ENCODE results near the gene FBN2. TPM values are rescaled to one million over a fixed set of nuclear protein-coding genes. Genes with fewer than 3 reads are reported as not detected.

The FBN2 gene
- total RNA-seq, 1 experiment from 2014 or later, result 1.6 TPM

- CTCF ChIA-PET, result no interaction called here
- BruUV-seq (replicated peaks), result no TSS peak
These were observed 140.2 kb downstream of the FBN2 start for GRCh38 chr5:128397876-128398275.

DNA sequence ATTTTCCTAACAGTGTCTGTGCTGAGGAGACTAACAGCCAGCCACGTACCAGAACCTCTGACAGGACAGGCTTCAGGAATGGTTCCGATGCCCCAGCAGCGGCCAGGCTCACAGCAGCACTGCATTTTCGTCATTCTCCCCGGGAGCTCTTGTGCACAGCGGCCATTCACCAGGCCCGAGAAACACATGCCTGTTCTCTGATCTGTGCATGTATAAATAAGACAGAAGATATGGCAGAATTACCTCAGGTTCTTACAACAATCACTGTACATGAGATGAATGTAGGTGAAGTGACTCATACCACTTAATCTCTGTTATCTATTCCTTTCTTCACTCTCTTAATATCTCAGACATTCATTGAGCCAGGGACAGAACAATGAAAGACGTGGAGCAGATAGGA lies 143.0 kb downstream of the FBN2 start:
- DNase-seq (ENCODE audit: low spot score), result no peak
- no TSS peak for BruUV-seq (replicated peaks)
- no peaks in the 10 kb centered on the region for H3K9me3 ChIP-seq (ENCODE audit: low read depth, low read length, poor library complexity, severe bottlenecking)
- CTCF ChIA-PET, result no interaction called here
- POLR2A ChIA-PET (ENCODE audit: low non-redundant PET), result no interaction called here
- H3K36me3 ChIP-seq (ENCODE audit: insufficient read depth, low read length, poor library complexity, severe bottlenecking), result no peaks in the 10 kb centered on the region
- H3K4me3 ChIP-seq (ENCODE audit: low read depth, low read length, poor library complexity, severe bottlenecking), result no peak overlapping the region
- peaks cover 13% of the 10 kb centered on the region for H3K27me3 ChIP-seq (replicated peaks; ENCODE audit: insufficient read depth, low read depth, low read length, poor library complexity)
- intact Hi-C loops (cut with micrococcal nuclease; ENCODE audit: unreplicated experiment), result no loop called here
- TF ChIP-seq EZH2 (IDR thresholded peaks at IDR 0.05; ENCODE audit: borderline replicate concordance, low read depth, low read length, poor library complexity, severe bottlenecking), result no peak
- no peak overlapping the region for H3K27ac ChIP-seq (ENCODE audit: low read depth, low read length, poor library complexity, severe bottlenecking)
- H3K4me1 ChIP-seq (ENCODE audit: insufficient read depth, low read length, poor library complexity, severe bottlenecking), result no peaks in the 10 kb centered on the region

More at GRCh38 chr5:128397876-128398275, 140.2 kb downstream of the FBN2 start:
- H3K36me3 ChIP-seq (ENCODE audit: insufficient read depth, low read length, poor library complexity, severe bottlenecking), result no peaks in the 10 kb centered on the region
- intact Hi-C loops (cut with micrococcal nuclease; ENCODE audit: unreplicated experiment), result no loop called here
- no peaks in the 10 kb centered on the region for H3K9me3 ChIP-seq (ENCODE audit: low read depth, low read length, poor library complexity, severe bottlenecking)
- no peak overlapping the region for H3K4me3 ChIP-seq (ENCODE audit: low read depth, low read length, poor library complexity, severe bottlenecking)
- H3K27ac ChIP-seq (ENCODE audit: low read depth, low read length, poor library complexity, severe bottlenecking), result no peak overlapping the region
- H3K4me1 ChIP-seq (ENCODE audit: insufficient read depth, low read length, poor library complexity, severe bottlenecking), result no peaks in the 10 kb centered on the region
- POLR2A ChIA-PET (ENCODE audit: low non-redundant PET), result no interaction called here
- H3K27me3 ChIP-seq (replicated peaks; ENCODE audit: insufficient read depth, low read depth, low read length, poor library complexity), result peaks cover 13% of the 10 kb centered on the region
- TF ChIP-seq EZH2 (IDR thresholded peaks at IDR 0.05; ENCODE audit: borderline replicate concordance, low read depth, low read length, poor library complexity, severe bottlenecking) (no peak), CTCF (conservative IDR thresholded peaks at IDR 0.05; ENCODE audit: low read depth, low read length) (no peak)
- no peak for DNase-seq (ENCODE audit: low spot score)

DNA sequence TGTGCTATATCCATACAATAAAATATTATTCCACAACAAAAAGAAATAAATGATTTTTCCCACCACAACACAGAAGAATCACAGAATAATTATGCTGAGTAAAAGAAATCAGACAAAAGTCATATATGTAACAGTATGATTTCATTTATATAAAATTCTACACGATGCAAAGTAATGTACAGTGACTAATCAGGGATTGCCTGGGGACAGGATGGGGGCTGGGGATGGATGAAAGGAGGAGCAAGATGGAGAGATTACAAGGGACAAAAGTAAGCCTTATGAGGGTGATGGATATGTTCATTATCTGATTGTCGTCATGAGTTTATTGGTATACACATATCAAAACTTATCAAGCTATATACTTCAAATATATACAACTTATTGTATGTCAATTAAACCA lies 154.0 kb downstream of the FBN2 start:
- Histone ChIP-seq H3K27ac (ENCODE audit: low read depth, low read length, poor library complexity, severe bottlenecking) (no peak overlapping the region), H3K4me3 (ENCODE audit: low read depth, low read length, poor library complexity, severe bottlenecking) (no peak overlapping the region), H3K4me1 (ENCODE audit: insufficient read depth, low read length, poor library complexity, severe bottlenecking) (no peaks in the 10 kb centered on the region), H3K9me3 (ENCODE audit: low read depth, low read length, poor library complexity, severe bottlenecking) (no peaks in the 10 kb centered on the region), H3K27me3 (replicated peaks; ENCODE audit: insufficient read depth, low read depth, low read length, poor library complexity) (peaks cover 4% of the 10 kb centered on the region), H3K36me3 (ENCODE audit: insufficient read depth, low read length, poor library complexity, severe bottlenecking) (no peaks in the 10 kb centered on the region)
- no TSS peak for BruUV-seq (replicated peaks)
- intact Hi-C loops (cut with micrococcal nuclease; ENCODE audit: unreplicated experiment), result no loop called here
- ChIA-PET CTCF (no interaction called here), POLR2A (ENCODE audit: low non-redundant PET) (no interaction called here)
- DNase-seq (ENCODE audit: low spot score), result no peak
- TF ChIP-seq EZH2 (IDR thresholded peaks at IDR 0.05; ENCODE audit: borderline replicate concordance, low read depth, low read length, poor library complexity, severe bottlenecking), result no peak

- BruUV-seq (replicated peaks), result no TSS peak
- TF ChIP-seq CTCF (conservative IDR thresholded peaks at IDR 0.05; ENCODE audit: low read depth, low read length) (no peak), EZH2 (IDR thresholded peaks at IDR 0.05; ENCODE audit: borderline replicate concordance, low read depth, low read length, poor library complexity, severe bottlenecking) (no peak)
- CTCF ChIA-PET, result no interaction called here
- Histone ChIP-seq H3K36me3 (ENCODE audit: insufficient read depth, low read length, poor library complexity, severe bottlenecking) (no peaks in the 10 kb centered on the region), H3K9me3 (ENCODE audit: low read depth, low read length, poor library complexity, severe bottlenecking) (no peaks in the 10 kb centered on the region), H3K27me3 (replicated peaks; ENCODE audit: insufficient read depth, low read depth, low read length, poor library complexity) (peaks cover 4% of the 10 kb centered on the region), H3K4me3 (ENCODE audit: low read depth, low read length, poor library complexity, severe bottlenecking) (no peak overlapping the region), H3K27ac (ENCODE audit: low read depth, low read length, poor library complexity, severe bottlenecking) (no peak overlapping the region), H3K4me1 (ENCODE audit: insufficient read depth, low read length, poor library complexity, severe bottlenecking) (no peaks in the 10 kb centered on the region)
- DNase-seq (ENCODE audit: low spot score), result no peak
- intact Hi-C loops (cut with micrococcal nuclease; ENCODE audit: unreplicated experiment), result no loop called here
- POLR2A ChIA-PET (ENCODE audit: low non-redundant PET), result no interaction called here
These were observed 157.7 kb downstream of the FBN2 start for GRCh38 chr5:128380337-128380736.

All from A673 (cell line).